K562 (cell line): ENCODE measurements around the gene TMEM86B. TPM values are rescaled to one million over a fixed set of nuclear protein-coding genes. Genes with fewer than 3 reads are reported as not detected.
A peak's percentile ranks its signal among the peaks of the same experiment; 100 is the strongest.

Experiments
- ATAC-seq: fragments of 200-7000 bp; cut with Tn5 transposase; 3 replicates; pipeline ENCODE4 v1.9.1; 2020; ENCODE audit warnings: moderate library complexity
- BruUV-seq: library from RNA; stranded (reverse); fragments of 400-500 nt; replicated peaks from 2 replicates; lab custom pipeline; 2021; lab: Mats Ljungman, UMichigan
- CTCF ChIA-PET: fragments of 300-600 bp; formaldehyde crosslinking; extraction: SDS; loops from one replicate; lab custom pipeline; 2021; ENCODE audit warnings: low intra/inter-chr PET ratio; lab: Yijun Ruan, JAX
- POLR2A ChIA-PET: fragments of 300-600, 350-650 bp; sonication (Branson Sonifier 250); formaldehyde crosslinking; extraction: SDS; loops from one replicate; lab custom pipeline; 2021; ENCODE audit warnings: antibody characterized with exemption, inconsistent platforms; lab: Yijun Ruan, JAX
- DNase-seq, 4 experiments: peaks; one replicate each; pipeline versions ENCODE4 v3.0.0 to v3.0.0-alpha.2; 2011 to 2018; ENCODE audit warnings: low spot score in 3 of 4, mixed read lengths in 3 of 4; ENCODE audit errors: extremely low read depth in 1 of 4
- FAIRE-seq: peaks from 2 replicates; lab custom pipeline; 2011; peaks lifted over from hg19 to GRCh38; lab: Jason Lieb, UNC
- H2AFZ ChIP-seq: 2 replicates; pipeline ENCODE4 v1.6.0; 2011; ENCODE audit warnings: low read depth, low read length, control low read depth, inconsistent platforms
- H3K27ac ChIP-seq: fragments of 200-600 bp; 3 replicates; pipeline ENCODE4 v1.8.0; 2011; ENCODE audit warnings: low read depth, mild to moderate bottlenecking, control low read depth, inconsistent platforms, low read length, moderate library complexity, mixed read lengths; ENCODE audit errors: extremely low read depth
- H3K27me3 ChIP-seq, 2 experiments: fragments of 300-600 bp in 1 of 2; 2 replicates in 1 of 2; 3 replicates in 1 of 2; pipeline versions ENCODE4 v1.6.0 to v1.8.0; 2011; ENCODE audit warnings: inconsistent platforms in 2 of 2, low read length in 2 of 2, mild to moderate bottlenecking in 1 of 2, mixed read lengths in 1 of 2, moderate library complexity in 1 of 2; ENCODE audit not compliant: control insufficient read depth in 2 of 2, insufficient read depth in 2 of 2
- H3K36me3 ChIP-seq: fragments of 300-600 bp; 3 replicates; pipeline ENCODE4 v1.8.0; 2011; ENCODE audit warnings: mild to moderate bottlenecking, low read length, inconsistent platforms; ENCODE audit not compliant: control insufficient read depth, insufficient read depth
- H3K4me1 ChIP-seq, 2 experiments: fragments of 200-600 bp in 1 of 2; replicated peaks in 1 of 2; 2 replicates in 1 of 2; 3 replicates in 1 of 2; pipeline versions ENCODE4 v1.5.1 to v1.8.0; 2011; ENCODE audit warnings: inconsistent platforms in 2 of 2, low read length in 2 of 2, mild to moderate bottlenecking in 1 of 2, mixed read lengths in 1 of 2, moderate library complexity in 1 of 2; ENCODE audit not compliant: control insufficient read depth in 2 of 2, insufficient read depth in 2 of 2
- H3K4me2 ChIP-seq: 2 replicates; pipeline ENCODE4 v1.6.1; 2011; ENCODE audit warnings: low read length, control low read depth, inconsistent platforms, mixed read lengths; ENCODE audit not compliant: insufficient read depth
- H3K4me3 ChIP-seq: fragments of 200-600 bp; sonication (generic), shearing (Covaris generic); 2 replicates; pipeline ENCODE4 v1.5.1; 2016; ENCODE audit warnings: control low read depth, inconsistent platforms
- H3K79me2 ChIP-seq: fragments of 200-600 bp; 3 replicates; pipeline ENCODE4 v1.8.0; 2011; ENCODE audit warnings: low read length, inconsistent platforms; ENCODE audit not compliant: control insufficient read depth, insufficient read depth
- H3K9ac ChIP-seq, 2 experiments: 2 replicates each; pipeline versions ENCODE4 v1.6.0 to v1.6.1; 2011; ENCODE audit warnings: low read depth in 2 of 2, low read length in 2 of 2, control low read depth in 1 of 2, inconsistent platforms in 1 of 2, mild to moderate bottlenecking in 1 of 2, mixed read lengths in 1 of 2; ENCODE audit not compliant: insufficient read depth in 1 of 2
- H3K9me1 ChIP-seq: one replicate; pipeline ENCODE4 v1.6.0; 2011; ENCODE audit warnings: inconsistent platforms, mild to moderate bottlenecking, low read length, moderate library complexity; ENCODE audit not compliant: control insufficient read depth, insufficient read depth
- H3K9me3 ChIP-seq: replicated peaks from 2 replicates; pipeline ENCODE4 v1.5.1; 2011; ENCODE audit warnings: low read depth, low read length, inconsistent platforms; ENCODE audit not compliant: control insufficient read depth, insufficient read depth
- H4K20me1 ChIP-seq: replicated peaks from 2 replicates; pipeline ENCODE4 v1.6.1; 2011; ENCODE audit warnings: low read length, inconsistent platforms, mixed read lengths; ENCODE audit not compliant: control insufficient read depth, insufficient read depth
- BHLHE40 ChIP-seq: IDR thresholded peaks from 2 replicates; pipeline ENCODE4 v1.6.1; 2011; ENCODE audit warnings: low read length, improper control_type of control experiment
- FOXA1 ChIP-seq: fragments of 450-650 bp; IDR thresholded peaks from 2 replicates; pipeline ENCODE4 v1.6.1; 2016; ENCODE audit warnings: mild to moderate bottlenecking, borderline replicate concordance
- FOXM1 ChIP-seq, 2 experiments: fragments of 450-650 bp in 1 of 2; sonication (generic) in 1 of 2; formaldehyde crosslinking in 1 of 2; IDR thresholded peaks; 2 replicates each; pipeline versions ENCODE4 v1.6.1 to v1.9.0; 2017 to 2022; ENCODE audit warnings: low read depth in 2 of 2, mild to moderate bottlenecking in 2 of 2, missing genetic modification reagents in 1 of 2, moderate library complexity in 1 of 2
- HEY1 ChIP-seq: fragments of 250-450 bp; sonication (Bioruptor Pico); IDR thresholded peaks from 2 replicates; pipeline ENCODE4 v1.5.0; 2020; ENCODE audit warnings: mild to moderate bottlenecking, moderate library complexity, borderline replicate concordance
- KLF10 ChIP-seq: fragments of 250-450 bp; sonication (Bioruptor Pico); IDR thresholded peaks from 2 replicates; pipeline ENCODE4 v1.6.1; 2021; ENCODE audit warnings: matching md5 sums
- MCM5 ChIP-seq: fragments of 450-650 bp; IDR thresholded peaks from 2 replicates; pipeline ENCODE4 v1.6.1; 2016; ENCODE audit warnings: low read depth
- NCOA2 ChIP-seq, 2 experiments: fragments of 450-650 bp; IDR thresholded peaks; 2 replicates each; pipeline ENCODE4 v1.6.1; 2018; ENCODE audit warnings: mild to moderate bottlenecking in 2 of 2, moderate library complexity in 1 of 2; ENCODE audit not compliant: partially characterized antibody in 2 of 2
- PATZ1 ChIP-seq: fragments of 250-450 bp; sonication (Bioruptor Pico); IDR thresholded peaks from 2 replicates; pipeline ENCODE4 v1.5.0; 2020; ENCODE audit warnings: mild to moderate bottlenecking, borderline replicate concordance
- RFX5 ChIP-seq: IDR thresholded peaks from 2 replicates; pipeline ENCODE4 v1.6.1; 2011; ENCODE audit warnings: low read depth, mild to moderate bottlenecking, improper control_type of control experiment, low read length
- TOE1 ChIP-seq, 2 experiments: fragments of 450-650 bp in 1 of 2; sonication (generic) in 1 of 2; formaldehyde crosslinking in 1 of 2; IDR thresholded peaks; 2 replicates each; pipeline versions ENCODE4 v1.7.1 to v1.8.0; 2016 to 2022; ENCODE audit warnings: borderline replicate concordance in 2 of 2, mild to moderate bottlenecking in 2 of 2, antibody characterized with exemption in 1 of 2, inconsistent platforms in 1 of 2, low read depth in 1 of 2, missing genetic modification reagents in 1 of 2, moderate library complexity in 1 of 2
- ZC3H8 ChIP-seq: fragments of 450-650 bp; IDR thresholded peaks from 2 replicates; pipeline ENCODE4 v1.6.1; 2017
- ZNF146 ChIP-seq: IDR thresholded peaks from one replicate; pipeline ENCODE4 v1.6.1; 2018; ENCODE audit warnings: missing compliant biosample characterization; ENCODE audit not compliant: unreplicated experiment
- ZNF561 ChIP-seq: fragments of 450-650 bp; formaldehyde crosslinking; conservative IDR thresholded peaks from 2 replicates; pipeline ENCODE4 v1.4.0; 2020; ENCODE audit warnings: mild to moderate bottlenecking, moderate library complexity
- ZNF75A ChIP-seq: fragments of 450-650 bp; formaldehyde crosslinking; IDR thresholded peaks from 2 replicates; pipeline ENCODE4 v1.4.0; 2020; ENCODE audit warnings: mild to moderate bottlenecking
- WGBS: fragments of 100-300 bp; shearing (Covaris generic); methylation state at CpG from one replicate; pipeline ENCODE4 v1.1.6; 2016; ENCODE audit warnings: low coverage, mixed read lengths; ENCODE audit not compliant: insufficient coverage; ENCODE audit errors: missing lambda C conversion rate; 5-methylcytosine and 5-hydroxymethylcytosine counted together
- in situ Hi-C: fragments of 300-500 bp; cut with MboI; formaldehyde crosslinking; loops from 4 replicates; pipeline ENCODE4 v1.15.0; 2018; ENCODE audit warnings: inconsistent platforms, mixed read lengths
- intact Hi-C: fragments of 100-400 bp; cut with micrococcal nuclease; formaldehyde crosslinking; loops from 2 replicates; pipeline ENCODE4 v1.14.2; 2022
- polyA plus RNA-seq, 8 experiments: library from polyadenylated mRNA; depleted of rRNA in 4 of 8; stranded (reverse) in 5 of 8; unstranded in 3 of 8; fragments of >200 nt; fragmentation: Nextera tagmentation in 2 of 8; fragmentation: Illumina TruSeq in 1 of 8; extraction: Ambion mirVana in 2 of 8; extraction: Trizol in 1 of 8; gene quantifications; 2 replicates each; pipeline versions ENCODE4 v1.2.1 to v1.2.3, GENCODE V29; 2011 to 2014; ENCODE audit warnings: inconsistent platforms in 1 of 8, missing spikeins in 1 of 8
- total RNA-seq, 7 experiments: library from RNA; depleted of rRNA in 6 of 7; stranded (reverse); fragments of >200 nt in 6 of 7; fragmentation: Illumina TruSeq in 2 of 7; extraction: Trizol in 2 of 7; gene quantifications; 2 replicates each; pipeline versions ENCODE4 v1.2.1 to v1.2.3, GENCODE V29; 2011 to 2021; ENCODE audit warnings: low replicate concordance in 1 of 7

Gene TMEM86B
- total and polyA plus RNA-seq, 9 of the 15 experiments (the other 6 are each of a cell fraction or from before 2014, with no cell fraction given) = 0.28 to 7.9 (median 2.1) TPM

DNA sequence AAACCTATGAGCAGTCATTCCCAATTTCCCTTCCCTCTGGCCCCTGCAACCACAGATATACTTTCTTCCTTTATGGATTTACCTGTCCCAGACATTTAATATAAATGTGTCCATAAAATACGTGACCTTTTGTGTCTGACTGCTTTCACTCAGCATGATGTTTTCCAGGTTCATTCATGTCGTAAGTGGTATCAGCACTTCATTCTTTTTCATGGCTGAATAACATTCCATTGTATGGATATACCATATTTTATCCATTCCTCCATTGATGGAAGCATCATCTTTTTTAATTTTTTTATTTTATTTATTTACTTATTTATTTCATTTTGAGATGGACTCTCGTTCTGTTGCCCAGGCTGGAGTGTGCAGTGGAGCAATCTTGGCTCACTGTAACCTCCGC is 38.3 kb upstream of the TMEM86B start (continued):
- no peak for TF ChIP-seq KLF10 (CRISPR knock-in tag)
- TF ChIP-seq ZC3H8 = no peak
- no peak for TF ChIP-seq ZNF561 (CRISPR knock-in tag)
- TF ChIP-seq PATZ1 = no peak
- TF ChIP-seq FOXM1 (IDR thresholded peaks at IDR 0.05; ENCODE audit: low read depth) = no peak
- no peak for TF ChIP-seq FOXM1 (CRISPR knock-in tag; IDR thresholded peaks at IDR 0.05; ENCODE audit: low read depth)
- peak; percentile 71 for TF ChIP-seq ZNF146 (CRISPR knock-in tag)

DNA sequence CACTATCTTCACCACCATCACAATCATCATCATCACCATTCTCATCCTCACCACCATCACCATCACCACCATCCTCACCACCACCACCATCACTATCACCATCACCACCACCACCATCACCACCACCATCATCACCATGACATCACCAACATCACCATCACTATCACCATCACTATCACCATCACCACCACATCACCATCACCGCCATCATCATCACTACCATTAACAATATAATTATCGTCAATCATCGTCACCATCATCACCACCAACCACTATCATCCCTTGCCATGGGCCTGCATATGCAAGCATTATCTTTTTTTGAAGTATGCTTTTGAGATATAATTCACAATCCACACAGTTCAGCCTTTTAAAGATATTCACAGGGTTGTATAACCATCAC is 37.8 kb upstream of the TMEM86B start:
- BruUV-seq = no TSS peak
- DNase-seq (no peak), ATAC-seq (no peak), FAIRE-seq (peak; percentile 75)
- WGBS = 100% methylated on average over 3 of the region's 3 CpGs
- no peak overlapping the region for H2AFZ ChIP-seq
- H4K20me1 ChIP-seq = no peaks in the 10 kb centered on the region
- 0 out of 3 replicates have a peak, but pooled peaks cover 4% of the 10 kb centered on the region for H3K79me2 ChIP-seq
- no peak overlapping the region for H3K9ac ChIP-seq
- in situ Hi-C loops (no loop called here), intact Hi-C loops (no loop called here)
- no peak overlapping the region for H3K27ac ChIP-seq
- H3K4me3 ChIP-seq = no peak overlapping the region
- no peak overlapping the region for H3K4me2 ChIP-seq
- ChIA-PET POLR2A (no interaction called here), CTCF (no interaction called here)
- peaks cover 15% of the 10 kb centered on the region; the same call in 2 of the 3 replicates for H3K36me3 ChIP-seq
- no peaks in the 10 kb centered on the region for H3K9me1 ChIP-seq
- H3K27me3 ChIP-seq = no peaks in the 10 kb centered on the region
- peaks cover 10 to 32% of the 10 kb centered on the region in 2 experiments; a peak in 4 of 5 replicates for H3K4me1 ChIP-seq
- H3K9me3 ChIP-seq = peaks cover 3% of the 10 kb centered on the region; the same call in 1 of the 2 replicates
- TF ChIP-seq ZNF75A (CRISPR knock-in tag) = no peak
- no peak for TF ChIP-seq BHLHE40
- no peak for TF ChIP-seq FOXA1
- TF ChIP-seq MCM5 = no peak
- TF ChIP-seq TOE1 (IDR thresholded peaks at IDR 0.05; ENCODE audit: borderline replicate concordance) = no peak
- no peak for TF ChIP-seq TOE1 (CRISPR knock-in tag; IDR thresholded peaks at IDR 0.05; ENCODE audit: borderline replicate concordance, low read depth)
- no peak for TF ChIP-seq NCOA2 (IDR thresholded peaks at IDR 0.05; ENCODE audit: partially characterized antibody in 2 of 2)
- TF ChIP-seq HEY1 (CRISPR knock-in tag) = no peak
- no peak for TF ChIP-seq RFX5
